Muscle layer of colon (tissue), 2 donors: ENCODE measurements around the gene TRAPPC6A.

ENCODE experiments used
- H3K27ac ChIP-seq: one replicate; pipeline ENCODE4 v1.7.0; 2013; ENCODE audit warnings: low read depth, mild to moderate bottlenecking, low read length, moderate library complexity
- H3K27me3 ChIP-seq, 2 donors: one replicate each; pipeline ENCODE4 v1.7.0; 2013; ENCODE audit warnings: low read length in 2 of 2, mild to moderate bottlenecking in 2 of 2; ENCODE audit not compliant: insufficient read depth in 2 of 2, control insufficient read depth in 1 of 2
- H3K36me3 ChIP-seq: one replicate; pipeline ENCODE4 v1.7.0; 2013; ENCODE audit warnings: mild to moderate bottlenecking, low read length; ENCODE audit not compliant: insufficient read depth
- H3K4me1 ChIP-seq: one replicate; pipeline ENCODE4 v1.7.0; 2013; ENCODE audit warnings: mild to moderate bottlenecking, low read length; ENCODE audit not compliant: insufficient read depth
- H3K4me3 ChIP-seq, 2 donors: one replicate each; pipeline ENCODE4 v1.7.0; 2013; ENCODE audit warnings: low read length in 2 of 2, low read depth in 1 of 2, mild to moderate bottlenecking in 1 of 2, moderate library complexity in 1 of 2
- H3K9ac ChIP-seq: one replicate; pipeline ENCODE4 v1.7.0; 2013; ENCODE audit warnings: low read length
- H3K9me3 ChIP-seq: one replicate; pipeline ENCODE4 v1.7.0; 2013; ENCODE audit warnings: mild to moderate bottlenecking, low read length
- donor health status: abdominal sarcoma.
- donor health status: Adenocarcinoma of cecum.

TRAPPC6A gene

DNA sequence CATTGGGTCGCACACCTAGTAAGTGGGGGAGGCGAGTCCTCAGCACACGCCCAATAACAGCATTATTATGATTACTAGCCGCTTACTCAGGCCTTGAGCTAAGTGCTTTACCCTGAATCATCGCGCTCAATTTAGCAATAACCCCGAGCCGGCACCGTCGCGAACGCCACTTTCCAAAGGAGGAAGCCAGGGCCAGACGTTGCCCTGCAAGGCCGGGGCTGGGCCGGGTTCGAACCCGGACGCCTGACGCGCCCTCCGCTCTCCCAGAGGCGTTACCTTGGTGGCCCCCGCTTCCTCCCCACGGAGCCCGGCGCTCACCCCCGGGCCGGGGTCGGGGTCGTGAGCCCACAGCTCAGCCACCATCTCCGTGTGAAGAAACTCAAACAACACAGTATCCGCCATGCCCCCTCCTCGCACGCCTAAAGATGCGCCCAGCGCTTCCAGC is at the start of gene TRAPPC6A:
Gene TRAPPC6A (minus strand): TSS at position 421 of the 445 bp plus-strand sequence. CDS start 19 bp downstream, at position 402.
- peak within 1 kb of the TSS; percentile 96 for H3K27ac ChIP-seq
- H3K9ac ChIP-seq: peak within 1 kb of the TSS; percentile 87
- H3K36me3 ChIP-seq: no peaks in the 10 kb centered on the region
- H3K27me3 ChIP-seq: no peaks in the 10 kb centered on the region
- H3K9me3 ChIP-seq: no peaks in the 10 kb centered on the region
- peak within 1 kb of the TSS; percentile 84 to 85 for H3K4me3 ChIP-seq
- peaks cover 28% of the 10 kb centered on the region for H3K4me1 ChIP-seq

- peaks cover 0 to 17% of the 10 kb centered on the region in 2 donors for H3K27me3 ChIP-seq
- no peak overlapping the region for H3K9ac ChIP-seq
- no peaks in the 10 kb centered on the region for H3K4me1 ChIP-seq
- H3K4me3 ChIP-seq: no peak overlapping the region
- H3K36me3 ChIP-seq: no peaks in the 10 kb centered on the region
- no peaks in the 10 kb centered on the region for H3K9me3 ChIP-seq
- H3K27ac ChIP-seq: no peak overlapping the region
Measured at GRCh38 chr19:45224645-45225044, 46.6 kb upstream of the TRAPPC6A start.

DNA sequence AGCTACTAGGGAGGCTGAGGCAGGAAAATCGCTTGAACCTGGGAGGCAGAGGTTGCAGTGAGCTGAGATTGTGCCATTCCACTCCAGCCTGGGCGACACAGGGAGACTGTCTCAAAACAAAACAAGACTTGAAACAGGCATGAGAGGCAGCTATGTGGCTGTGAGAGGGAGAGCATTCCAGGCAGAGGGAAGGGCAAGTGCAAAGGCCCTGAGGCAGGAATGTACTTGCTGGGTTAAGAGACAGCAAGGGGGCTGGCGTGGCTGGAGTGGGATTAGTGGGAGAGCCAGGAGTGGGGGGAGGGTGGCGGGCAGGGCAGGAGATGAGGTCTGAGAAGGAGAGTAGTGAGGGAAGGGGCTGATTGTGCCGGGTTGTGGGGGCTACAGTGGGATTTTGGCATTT is 45.8 kb upstream of the TRAPPC6A start:
- H3K27me3 ChIP-seq: peaks cover 0 to 21% of the 10 kb centered on the region in 2 donors
- no peak overlapping the region for H3K9ac ChIP-seq
- H3K4me3 ChIP-seq: no peak overlapping the region
- H3K36me3 ChIP-seq: no peaks in the 10 kb centered on the region
- no peaks in the 10 kb centered on the region for H3K9me3 ChIP-seq
- no peak overlapping the region for H3K27ac ChIP-seq
- no peaks in the 10 kb centered on the region for H3K4me1 ChIP-seq

DNA sequence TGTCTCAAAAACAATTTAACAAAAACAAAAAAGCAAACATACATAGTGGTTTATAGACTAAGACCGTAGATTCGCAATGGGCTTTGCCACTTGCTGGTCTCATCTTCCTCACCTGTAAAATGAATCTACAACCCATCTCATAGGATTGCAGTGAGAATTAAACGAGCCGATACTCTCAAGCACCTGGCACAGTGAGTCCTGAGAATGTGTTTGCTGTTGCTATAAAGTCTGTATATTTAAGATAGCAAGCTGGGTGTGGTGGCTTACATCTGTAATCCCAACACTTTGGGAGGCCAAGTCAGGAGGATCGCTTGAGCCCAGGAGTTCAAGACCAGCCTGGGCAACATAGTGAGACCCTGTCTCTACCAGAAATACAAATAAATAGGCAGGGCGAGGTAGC is 44.7 kb upstream of the TRAPPC6A start:
- no peak overlapping the region for H3K27ac ChIP-seq
- H3K9ac ChIP-seq: no peak overlapping the region
- peaks cover 0 to 27% of the 10 kb centered on the region in 2 donors for H3K27me3 ChIP-seq
- H3K4me1 ChIP-seq: no peaks in the 10 kb centered on the region
- no peaks in the 10 kb centered on the region for H3K36me3 ChIP-seq
- H3K4me3 ChIP-seq: no peak overlapping the region
- H3K9me3 ChIP-seq: no peaks in the 10 kb centered on the region

GRCh38 chr19:45218911-45219743 is 41.1 kb upstream of the TRAPPC6A start:
- Histone ChIP-seq H3K9me3 (no peaks in the 10 kb centered on the region), H3K4me3 (no peak overlapping the region), H3K27me3 (peaks cover 7 to 39% of the 10 kb centered on the region in 2 donors), H3K27ac (no peak overlapping the region), H3K4me1 (no peaks in the 10 kb centered on the region), H3K36me3 (no peaks in the 10 kb centered on the region), H3K9ac (no peak overlapping the region)

DNA sequence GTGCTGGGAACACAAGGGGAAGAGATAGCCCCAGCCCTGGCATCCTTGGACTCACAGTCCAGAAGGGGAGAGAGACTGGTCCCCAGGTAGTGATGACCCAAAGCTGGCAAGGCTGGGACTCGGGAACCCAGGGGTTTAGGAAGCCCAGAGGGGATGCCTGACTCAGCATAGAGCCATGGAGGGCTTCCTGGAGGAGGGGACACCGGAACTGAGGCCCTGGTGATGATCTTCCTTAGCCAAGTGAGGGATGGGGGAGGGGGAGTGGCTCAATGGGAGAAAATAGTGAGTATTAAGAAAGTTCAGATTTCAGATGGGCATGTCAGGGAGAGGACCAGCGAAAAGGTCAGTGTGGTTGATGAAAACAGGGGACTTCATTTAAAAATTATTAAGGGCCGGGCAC is 40.4 kb upstream of the TRAPPC6A start:
- Histone ChIP-seq H3K36me3 (no peaks in the 10 kb centered on the region), H3K9ac (no peak overlapping the region), H3K27me3 (peaks cover 7 to 39% of the 10 kb centered on the region in 2 donors), H3K4me1 (no peaks in the 10 kb centered on the region), H3K4me3 (no peak overlapping the region), H3K27ac (no peak overlapping the region), H3K9me3 (no peaks in the 10 kb centered on the region)

- Histone ChIP-seq H3K4me1 (no peaks in the 10 kb centered on the region), H3K36me3 (no peaks in the 10 kb centered on the region), H3K9me3 (no peaks in the 10 kb centered on the region), H3K27ac (no peak overlapping the region), H3K9ac (no peak overlapping the region), H3K4me3 (no peak overlapping the region), H3K27me3 (peaks cover 7 to 39% of the 10 kb centered on the region in 2 donors)
Measured at GRCh38 chr19:45217957-45218334, 39.9 kb upstream of the TRAPPC6A start.

GRCh38 chr19:45217193-45217956 is 39.3 kb upstream of the TRAPPC6A start:
- Histone ChIP-seq H3K4me3 (no peak overlapping the region), H3K9me3 (no peaks in the 10 kb centered on the region), H3K4me1 (no peaks in the 10 kb centered on the region), H3K27me3 (peaks cover 7 to 39% of the 10 kb centered on the region in 2 donors), H3K27ac (no peak overlapping the region), H3K9ac (no peak overlapping the region), H3K36me3 (no peaks in the 10 kb centered on the region)

DNA sequence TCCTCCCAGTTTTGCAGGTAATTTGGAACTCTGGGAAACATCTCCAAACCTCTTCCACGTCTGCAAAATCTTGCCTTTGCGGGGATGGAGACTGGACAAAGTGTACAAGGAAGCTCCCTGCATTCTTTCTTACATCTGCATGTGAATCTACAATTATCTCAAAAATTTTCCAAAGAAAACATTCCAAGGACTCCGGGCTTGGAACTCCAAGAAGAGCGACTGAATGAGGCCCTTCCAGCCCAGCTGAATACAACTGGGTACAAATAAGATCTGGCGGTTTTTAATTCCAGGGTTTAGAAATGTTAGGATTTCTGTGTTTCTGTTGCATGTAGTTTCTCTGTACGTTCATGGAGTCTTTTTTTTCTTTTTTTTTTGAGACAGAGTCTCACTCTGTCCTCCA is 38.6 kb upstream of the TRAPPC6A start:
- peaks cover 7 to 39% of the 10 kb centered on the region in 2 donors for H3K27me3 ChIP-seq
- no peak overlapping the region for H3K9ac ChIP-seq
- H3K9me3 ChIP-seq: no peaks in the 10 kb centered on the region
- no peaks in the 10 kb centered on the region for H3K36me3 ChIP-seq
- no peak overlapping the region for H3K27ac ChIP-seq
- H3K4me3 ChIP-seq: no peak overlapping the region
- H3K4me1 ChIP-seq: no peaks in the 10 kb centered on the region

GRCh38 chr19:45215391-45216191 is 37.6 kb upstream of the TRAPPC6A start:
- Histone ChIP-seq H3K4me3 (no peak overlapping the region), H3K9me3 (no peaks in the 10 kb centered on the region), H3K9ac (no peak overlapping the region), H3K27ac (no peak overlapping the region), H3K36me3 (no peaks in the 10 kb centered on the region), H3K4me1 (no peaks in the 10 kb centered on the region), H3K27me3 (peaks cover 7 to 39% of the 10 kb centered on the region in 2 donors)

DNA sequence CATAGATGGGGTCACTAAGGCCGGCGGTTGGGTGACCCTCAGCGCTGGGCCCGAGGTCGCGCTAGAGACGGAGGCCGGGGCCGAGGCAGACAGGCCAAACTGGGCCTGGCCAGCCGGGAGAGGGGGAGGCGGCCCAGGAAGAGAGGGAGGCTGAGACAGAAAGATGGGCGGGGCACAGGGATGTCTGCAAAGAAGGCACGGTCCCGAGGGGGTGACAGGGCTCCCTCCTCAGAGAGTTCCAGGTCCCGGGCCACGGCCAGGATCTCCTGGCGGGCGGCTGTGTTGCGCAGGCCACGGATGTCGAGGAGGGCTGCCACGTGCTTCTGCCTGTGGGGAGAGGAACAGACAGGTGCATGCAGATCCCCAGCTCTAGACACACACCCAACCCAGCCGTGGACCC is 35.0 kb upstream of the TRAPPC6A start:
- peaks cover 7 to 27% of the 10 kb centered on the region in 2 donors for H3K27me3 ChIP-seq
- H3K4me3 ChIP-seq: no peak overlapping the region
- H3K9ac ChIP-seq: no peak overlapping the region
- no peaks in the 10 kb centered on the region for H3K9me3 ChIP-seq
- no peaks in the 10 kb centered on the region for H3K36me3 ChIP-seq
- H3K27ac ChIP-seq: no peak overlapping the region
- H3K4me1 ChIP-seq: no peaks in the 10 kb centered on the region
